Hippocampal formation (tissue), 2 donors: ENCODE results near the gene LINC00237.

Experiments
- DNase-seq, 2 donors: peaks; one replicate each; lab custom pipeline; 2025; lab: John Stamatoyannopoulos, UW

Gene LINC00237

DNA sequence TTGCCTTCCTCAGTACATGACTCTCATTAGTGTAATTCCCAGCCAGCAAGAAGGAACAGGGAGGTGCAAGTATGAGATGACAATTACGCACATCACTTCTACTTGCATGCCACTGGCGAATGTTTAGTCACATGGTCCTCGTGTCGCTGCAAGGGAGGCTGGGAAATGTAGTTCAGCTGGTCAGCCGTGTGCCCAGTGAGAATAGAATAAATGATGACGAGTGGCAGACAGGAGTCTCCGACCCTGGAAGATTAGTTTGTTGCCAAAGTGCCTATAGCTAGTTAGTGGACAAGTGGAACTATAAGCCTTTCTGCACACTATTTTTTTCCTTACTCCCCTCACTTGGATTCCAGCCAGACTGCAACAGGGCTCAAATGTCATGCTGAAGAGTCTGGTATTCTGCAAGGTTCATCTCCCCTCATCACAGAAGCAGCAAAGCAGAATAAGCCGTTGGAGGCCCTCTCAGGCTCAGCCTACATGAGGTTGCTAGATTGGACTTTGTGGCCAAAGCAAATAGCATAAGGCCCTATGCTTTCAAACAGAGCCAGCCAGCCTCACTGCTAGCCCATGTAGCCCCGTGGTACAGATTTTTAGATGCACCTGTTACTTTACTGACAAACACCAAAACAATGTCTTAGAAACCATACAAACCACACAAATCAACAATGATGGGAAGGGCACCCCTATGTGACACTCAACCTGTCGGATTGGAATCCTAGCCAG, 9.7 kb downstream of the LINC00237 start:
- DNase-seq = peak; percentile 23 to 60

DNA sequence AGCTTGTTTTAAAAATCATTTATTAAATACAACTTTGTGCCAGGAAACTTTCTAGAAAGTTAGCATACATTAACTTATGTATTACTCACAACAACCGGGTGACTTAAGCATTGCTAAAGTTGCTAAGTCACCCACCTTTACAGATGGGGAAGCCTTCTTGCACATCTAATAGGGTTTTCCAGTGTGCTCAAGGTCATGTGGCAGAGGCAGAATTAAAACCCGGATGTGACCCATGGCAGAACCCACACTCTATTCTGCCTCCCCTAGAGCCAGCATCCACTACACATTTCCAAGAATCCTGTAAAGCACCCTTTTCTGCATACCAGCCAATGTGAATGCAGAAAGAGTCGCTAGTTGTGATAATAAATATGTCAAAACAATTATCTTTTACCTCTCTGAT, 13.4 kb downstream of the LINC00237 start:
- DNase-seq = no peak

- no peak for DNase-seq
These were observed 15.4 kb downstream of the LINC00237 start for GRCh38 chr20:21090721-21091120.

DNA sequence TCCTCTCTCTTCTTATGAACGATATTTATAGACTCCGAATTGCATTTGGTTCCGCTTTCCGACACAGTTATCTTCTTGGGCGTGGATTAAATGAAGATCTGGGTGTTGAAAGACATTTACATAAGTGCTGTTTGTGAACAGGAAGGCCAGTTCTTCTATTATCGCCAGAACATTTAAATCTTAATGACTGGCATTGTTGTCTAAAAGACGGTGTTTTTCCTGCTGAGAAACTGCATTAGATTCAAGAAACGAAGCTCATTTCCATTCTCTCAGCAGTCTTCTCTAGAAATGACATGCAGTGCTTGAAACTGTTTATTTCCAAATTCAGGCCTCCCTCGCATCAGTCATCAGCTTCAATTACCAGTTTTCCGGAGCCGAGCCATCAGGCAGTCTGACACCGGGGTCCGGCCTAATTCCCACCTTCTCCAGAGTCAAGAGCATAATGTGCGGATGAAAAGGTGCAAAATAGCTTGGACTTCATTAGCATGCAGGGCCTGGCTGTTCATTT, 16.0 kb downstream of the LINC00237 start:
- DNase-seq = no peak

DNA sequence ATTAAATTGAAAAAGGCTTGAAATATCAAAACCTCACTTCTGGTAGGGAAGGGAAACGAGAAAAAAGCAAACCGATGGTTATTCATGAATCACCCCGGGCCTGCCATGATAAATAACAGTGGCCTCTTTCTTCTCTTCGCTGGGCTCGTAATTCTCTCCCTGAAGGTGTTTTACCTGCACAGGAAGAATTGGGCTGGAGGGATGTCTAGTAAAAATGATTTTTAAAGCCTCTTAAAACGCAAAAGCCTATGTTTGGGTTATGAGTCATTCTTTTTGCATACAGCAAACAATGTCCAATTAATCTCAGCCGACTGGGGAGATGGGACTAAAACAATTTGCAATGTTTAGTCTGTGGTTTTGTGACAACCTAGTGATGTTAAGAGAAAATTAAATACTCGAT, 16.8 kb downstream of the LINC00237 start:
- DNase-seq = no peak

GRCh38 chr20:21087862-21088540, 18.2 kb downstream of the LINC00237 start:
- DNase-seq = no peak

DNA sequence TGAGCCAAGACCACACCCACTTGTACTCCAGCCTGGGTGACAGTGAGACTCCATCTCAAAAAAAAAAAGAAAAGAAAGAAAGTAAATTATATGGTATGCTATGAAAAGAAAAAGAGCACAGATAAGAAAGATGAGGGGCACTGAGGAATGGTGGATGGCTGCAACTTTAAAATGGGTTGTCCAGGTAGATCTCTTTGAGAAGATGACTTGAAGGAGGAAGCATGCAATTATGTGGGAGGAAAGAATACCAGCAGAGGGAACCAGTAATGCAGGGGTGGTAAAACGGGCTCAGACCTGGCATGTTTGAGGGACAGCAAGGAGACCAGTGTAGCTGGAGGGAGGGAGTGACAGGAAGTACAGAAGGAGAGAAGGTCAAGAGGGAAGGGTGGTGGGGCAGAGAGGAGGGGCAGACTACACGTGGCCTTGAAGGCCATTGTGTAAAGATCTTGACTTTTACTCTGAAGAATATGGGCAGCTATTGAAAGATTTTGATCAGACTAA, 22.3 kb downstream of the LINC00237 start:
- DNase-seq = no peak

DNA sequence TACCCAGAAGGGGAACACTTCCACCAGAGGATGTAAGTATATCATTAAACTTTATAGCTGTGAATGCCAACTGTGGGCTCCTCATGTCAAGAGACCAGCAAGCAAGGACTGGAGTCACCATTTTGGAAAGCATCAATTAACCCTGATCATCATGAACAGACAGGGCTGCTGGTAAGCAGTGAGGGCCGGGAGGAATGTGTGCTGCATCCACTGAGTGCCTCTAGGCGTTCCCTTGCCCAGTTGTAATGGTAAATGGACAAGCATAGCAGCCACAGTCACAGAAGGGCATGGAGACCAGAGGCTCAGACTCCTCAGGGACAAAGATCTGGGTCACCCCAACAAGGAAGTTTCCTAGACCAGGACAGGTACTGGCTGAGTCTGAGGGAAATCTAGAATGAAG, 23.6 kb downstream of the LINC00237 start:
- DNase-seq = no peak

DNA sequence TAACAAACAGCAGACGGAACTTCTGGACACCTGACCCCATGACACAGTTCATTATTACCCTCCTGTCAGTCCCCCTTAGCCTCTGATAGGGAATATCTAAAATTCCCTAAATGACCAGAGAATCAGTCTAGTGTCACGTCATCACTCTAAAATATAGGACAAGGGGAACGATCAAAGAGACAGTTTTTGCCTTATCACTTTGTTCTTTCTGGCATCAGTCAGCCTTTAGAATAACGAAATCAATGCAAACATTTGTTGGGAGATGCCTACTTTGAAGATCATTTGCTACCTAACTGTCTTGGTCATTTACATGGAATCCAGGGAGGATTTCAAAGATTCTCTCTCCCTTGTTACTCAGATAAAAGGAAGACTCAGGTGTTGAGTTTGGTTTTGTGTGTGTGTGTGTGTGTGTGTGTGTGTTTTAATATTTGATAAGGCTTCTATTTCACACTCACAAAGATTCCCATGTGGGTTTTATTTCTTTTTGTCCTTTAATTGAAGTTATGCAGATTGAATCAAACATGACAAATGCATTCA, 28.3 kb downstream of the LINC00237 start:
- DNase-seq = no peak

DNA sequence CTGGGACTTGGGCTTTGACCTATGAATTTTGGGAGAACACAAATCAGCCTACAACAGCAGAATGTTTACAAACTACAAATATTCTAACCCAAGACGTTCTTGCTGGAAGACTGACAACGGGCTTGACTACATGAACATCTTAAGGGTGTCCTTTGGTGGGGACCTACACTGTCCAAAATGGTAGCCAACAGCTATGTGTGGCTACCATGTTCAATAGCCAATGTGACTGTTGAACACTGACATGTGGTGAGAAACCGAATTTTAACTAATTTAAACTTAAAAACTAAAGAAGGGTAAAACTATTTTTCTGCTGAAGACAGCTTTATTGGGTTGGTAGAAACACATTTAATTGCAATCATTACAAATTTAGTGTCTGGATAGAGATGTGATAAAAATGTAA, 30.1 kb downstream of the LINC00237 start:
- no peak for DNase-seq

- DNase-seq = no peak
These were observed 30.7 kb downstream of the LINC00237 start for GRCh38 chr20:21075471-21075870.

- DNase-seq = no peak
These were observed 31.4 kb downstream of the LINC00237 start for GRCh38 chr20:21074605-21075336.

DNA sequence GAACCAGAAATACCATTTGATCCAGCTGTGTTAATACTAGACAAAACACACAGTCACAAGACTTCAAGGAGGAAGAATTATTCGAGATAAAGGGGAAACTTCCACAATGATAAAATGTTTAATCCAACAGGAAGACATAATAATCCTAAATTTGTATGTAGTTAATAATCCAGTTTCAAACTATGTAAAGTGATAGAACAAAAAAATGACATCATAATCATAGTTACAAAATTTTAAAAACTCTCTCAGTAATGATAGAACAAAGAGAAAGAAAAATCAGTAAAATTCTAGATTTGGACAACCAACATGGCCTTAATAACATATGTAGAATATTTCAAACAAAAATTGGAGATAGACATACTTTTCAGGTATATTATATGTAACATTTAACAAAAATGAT, 38.9 kb downstream of the LINC00237 start:
- DNase-seq = no peak

DNA sequence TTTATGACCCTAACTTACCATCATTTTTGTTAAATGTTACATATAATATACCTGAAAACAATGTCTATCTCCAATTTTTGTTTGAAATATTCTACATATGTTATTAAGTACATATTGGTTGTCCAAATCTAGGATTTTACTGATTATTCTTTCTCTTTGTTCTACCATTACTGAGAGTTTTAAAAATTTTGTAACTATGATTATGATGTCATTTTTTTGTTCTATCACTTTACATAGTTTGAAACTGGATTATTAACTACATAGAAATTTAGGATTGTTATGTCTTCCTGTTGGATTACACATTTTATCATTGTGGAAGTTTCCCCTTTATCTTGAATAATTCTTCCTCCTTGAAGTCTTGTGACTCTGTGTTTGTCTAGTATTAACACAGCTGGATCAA, 41.2 kb downstream of the LINC00237 start:
- no peak for DNase-seq

DNA sequence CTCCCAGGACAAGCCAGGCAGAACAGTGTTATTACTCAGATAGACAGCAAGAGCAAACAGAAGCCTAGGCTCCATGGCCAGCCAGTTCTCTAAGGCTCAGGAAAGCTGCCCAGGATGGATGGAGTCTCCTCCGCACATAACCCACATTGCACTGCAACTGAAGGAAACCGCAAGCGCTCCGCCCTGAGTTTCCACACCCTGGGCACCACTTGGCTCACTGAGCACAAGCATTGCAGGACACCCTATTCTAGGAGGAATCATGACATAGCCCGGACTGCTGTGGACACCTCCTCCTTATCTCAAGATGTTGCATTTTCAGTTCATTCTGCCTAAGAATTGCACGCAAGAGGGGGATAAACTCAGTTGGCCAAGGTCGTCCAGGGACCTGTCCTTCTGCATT, 42.9 kb downstream of the LINC00237 start:
- DNase-seq = no peak

DNA sequence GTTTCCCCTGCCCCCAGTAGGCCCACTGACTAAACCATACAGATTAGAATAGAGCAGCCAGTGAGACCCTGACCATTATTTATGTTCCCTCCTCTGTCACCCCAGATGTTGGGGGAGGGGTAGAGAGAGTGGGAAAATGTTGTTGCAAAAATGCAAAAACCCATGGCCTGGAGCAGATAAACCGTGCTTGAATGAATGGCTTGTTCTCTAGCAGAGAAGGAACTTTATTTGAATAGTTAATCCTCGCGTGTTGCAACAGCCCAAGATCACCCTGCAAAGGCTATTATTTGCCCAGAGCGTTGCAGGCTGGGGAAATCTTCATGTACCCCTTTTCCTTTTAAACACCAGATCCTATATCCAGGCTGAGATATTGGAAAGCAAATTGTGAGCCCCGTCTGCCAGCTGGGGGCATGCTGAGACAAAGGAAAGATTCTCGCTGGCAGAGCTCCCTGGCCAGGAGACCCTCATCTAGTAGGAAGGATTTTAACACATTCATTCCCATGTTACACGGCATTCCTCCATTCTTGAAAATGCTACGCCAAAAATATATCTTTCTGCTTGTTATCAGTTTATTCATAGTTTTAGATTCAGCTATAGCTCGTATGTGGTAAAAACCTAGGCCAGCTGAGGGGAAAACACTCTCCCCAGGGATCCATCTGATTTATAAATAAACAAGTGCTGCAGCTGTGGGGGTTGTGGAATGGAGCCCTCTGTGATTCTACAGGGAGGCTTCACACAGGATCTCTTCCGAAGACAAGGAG, 53.0 kb downstream of the LINC00237 start:
- peak in 1 of 2 donors; percentile 17 for DNase-seq

DNA sequence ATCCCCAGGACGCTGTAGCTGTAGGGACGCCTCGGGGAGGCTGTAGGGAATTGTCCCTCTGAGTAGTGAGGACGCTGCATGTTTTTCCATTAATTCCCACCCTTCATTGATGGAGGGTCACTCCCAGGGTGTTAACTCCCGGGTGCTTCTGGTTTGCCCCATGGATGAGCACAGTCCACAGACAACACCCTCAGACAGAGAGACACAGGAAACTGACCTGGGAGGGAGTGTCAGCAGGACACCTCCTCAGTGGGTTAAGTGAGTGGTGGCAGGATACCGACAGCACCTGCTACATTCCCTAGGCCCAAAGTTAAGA, 53.5 kb downstream of the LINC00237 start:
- no peak for DNase-seq

DNA sequence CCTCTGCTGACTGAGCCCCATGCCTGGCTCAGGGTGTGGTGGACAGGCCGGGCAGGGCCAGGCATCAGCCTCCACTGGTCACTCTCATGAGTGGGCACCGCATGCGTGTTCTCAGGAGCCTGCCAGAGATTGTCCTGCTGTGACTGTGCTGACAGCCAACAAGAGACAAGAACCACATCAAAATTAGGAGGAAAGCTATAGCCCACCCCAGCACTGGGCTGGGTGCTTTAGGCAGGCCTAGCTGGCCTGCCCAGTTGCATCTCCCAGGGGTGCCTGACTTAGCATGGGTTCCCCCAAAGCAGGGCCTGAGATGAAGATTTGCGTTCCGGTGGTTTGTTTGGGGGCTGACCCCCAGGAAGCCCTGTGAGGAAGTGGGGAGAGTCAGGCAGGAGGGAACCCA, 53.9 kb downstream of the LINC00237 start:
- no peak for DNase-seq

DNA sequence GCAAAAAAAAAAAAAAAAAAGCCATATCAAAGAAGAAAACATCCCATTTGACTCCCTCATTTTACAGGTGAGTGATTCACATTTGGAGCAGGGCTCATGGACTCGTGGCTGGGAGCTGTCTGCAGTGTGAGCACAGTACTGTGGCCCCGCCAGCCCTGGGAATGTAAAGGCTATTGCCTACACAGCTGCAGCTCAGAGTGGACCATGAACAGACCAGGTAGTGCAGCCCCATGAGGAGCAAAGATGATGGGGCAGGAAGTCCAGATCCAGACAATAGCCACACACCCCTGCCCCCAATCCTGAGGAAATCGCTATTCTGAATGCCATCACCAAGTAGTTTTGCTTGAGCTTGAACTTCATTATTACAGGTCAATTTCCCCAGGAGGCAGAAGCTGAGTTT, 55.4 kb downstream of the LINC00237 start:
- no peak for DNase-seq

- DNase-seq = no peak
These were observed 56.8 kb downstream of the LINC00237 start for GRCh38 chr20:21049305-21049828.

DNA sequence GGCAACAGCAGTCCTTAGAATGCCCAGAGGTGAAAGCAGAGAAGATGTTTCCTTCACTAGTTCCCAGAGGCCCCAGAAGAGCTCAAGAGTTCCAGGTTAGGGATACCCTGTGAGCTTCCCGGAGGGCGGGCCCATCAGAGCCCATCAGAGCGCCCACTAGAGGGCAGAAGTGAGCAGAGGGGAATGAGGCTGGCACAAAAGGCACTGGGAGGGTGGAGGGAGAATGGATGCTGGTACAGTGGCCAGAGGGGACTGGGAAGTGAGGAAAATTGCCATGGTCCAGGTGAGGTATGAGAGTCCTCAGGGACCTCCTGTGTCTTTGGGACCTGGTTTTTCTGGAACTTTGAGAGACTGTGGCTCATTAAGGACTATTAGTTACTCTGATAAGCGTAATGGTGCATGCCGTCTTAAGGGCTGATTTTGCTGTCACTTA, 57.3 kb downstream of the LINC00237 start:
- peak in 1 of 2 donors; percentile 2 for DNase-seq
